Activated effector memory CD4-positive, alpha-beta T cell treated with anti-CD3 and anti-CD28 coated beads, Interleukin-2, amount 50 U/mL, for 16 hours (primary cell): ENCODE measurements around the gene PTPN4.
A peak's percentile ranks its signal among the peaks of the same experiment; 100 is the strongest.

ENCODE experiments used
- DNase-seq: peaks from one replicate; pipeline ENCODE4 v3.0.0-alpha.2; 2020

PTPN4 gene

DNA sequence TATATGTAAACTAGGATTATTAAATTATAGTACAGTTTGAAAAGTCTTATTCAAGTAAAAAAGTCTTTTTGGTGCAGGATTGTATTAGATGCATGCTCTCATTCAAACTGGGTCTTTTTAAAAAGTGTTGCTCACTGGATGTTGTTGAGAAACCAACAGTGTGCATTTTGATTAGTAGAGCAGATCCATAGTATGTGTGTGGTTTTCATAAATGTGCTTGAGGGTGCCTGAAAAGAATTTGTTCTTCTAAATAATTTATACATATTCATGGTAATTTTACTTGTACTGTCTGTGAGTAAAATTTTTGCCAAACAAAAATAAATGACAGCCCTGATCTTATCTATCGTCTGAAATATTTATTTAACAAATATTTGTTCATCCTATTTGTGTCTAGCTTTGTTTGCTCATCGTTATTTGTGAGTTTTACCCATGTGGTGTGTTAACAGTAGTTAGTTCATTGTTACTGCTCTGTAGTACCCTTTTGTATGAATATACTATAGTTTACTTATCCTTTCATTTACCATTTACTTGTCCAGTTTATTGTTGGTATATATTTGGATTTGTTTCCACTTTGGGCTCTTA lies 50.4 kb downstream of the PTPN4 start:
- DNase-seq: no peak

DNA sequence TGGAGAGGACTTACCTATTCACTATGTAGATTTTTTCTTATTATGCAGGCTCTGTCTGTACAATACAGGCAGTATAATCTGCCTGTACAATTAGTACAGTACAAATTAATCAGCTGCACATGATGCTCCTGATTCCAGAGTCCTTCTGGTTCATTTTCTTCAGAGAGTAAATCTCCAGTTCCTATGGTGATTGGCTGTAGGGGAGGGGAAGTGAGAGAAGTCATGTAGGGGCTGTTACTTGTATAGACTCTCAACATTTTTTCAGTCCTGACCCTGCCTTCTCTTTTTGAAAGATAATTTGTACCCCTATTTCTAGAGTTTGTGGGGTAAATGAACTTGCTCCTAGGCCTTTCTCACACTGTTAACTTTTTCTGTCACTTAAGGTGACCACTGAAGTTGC lies 54.5 kb downstream of the PTPN4 start:
- no peak for DNase-seq

- DNase-seq: no peak
Observed at GRCh38 chr2:119818792-119819191, 59.1 kb downstream of the PTPN4 start.

DNA sequence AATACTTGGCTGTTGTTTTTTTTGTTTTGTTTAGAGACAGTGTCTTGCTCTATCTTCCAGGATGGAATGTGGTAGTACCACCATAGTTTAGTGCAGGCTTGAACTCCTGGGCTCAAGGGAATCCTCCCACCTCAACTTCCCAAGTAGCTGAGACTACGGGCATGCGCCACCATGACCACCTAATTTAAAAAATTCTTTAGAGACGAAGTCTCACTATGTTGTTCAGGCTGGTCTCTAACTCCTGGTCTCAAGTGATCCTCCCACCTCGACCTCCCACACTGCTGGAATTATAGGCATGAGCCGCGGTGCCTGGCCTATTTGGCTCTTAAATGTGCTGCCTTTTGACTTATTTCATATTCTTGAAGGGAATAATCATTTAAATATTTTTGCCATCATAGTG lies 60.1 kb downstream of the PTPN4 start:
- DNase-seq: no peak

DNA sequence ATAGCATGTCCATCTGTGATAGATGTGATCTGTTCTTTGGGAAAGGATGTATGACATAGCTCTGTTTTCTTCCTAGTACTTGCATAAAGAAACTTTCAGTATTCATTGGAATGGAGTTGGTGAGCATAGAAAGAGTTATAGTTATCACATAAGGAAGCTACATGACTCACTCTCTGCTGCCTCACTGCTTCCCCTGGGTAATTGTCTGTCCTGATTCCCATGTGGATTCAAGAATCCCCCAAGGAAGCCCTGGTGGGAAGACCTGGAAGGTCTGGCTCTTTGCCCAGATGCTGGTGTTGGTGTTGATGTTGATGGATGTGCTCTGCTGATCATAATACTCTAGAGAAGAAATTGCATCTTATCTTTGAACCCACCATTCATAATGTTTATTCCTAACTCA lies 60.6 kb downstream of the PTPN4 start:
- DNase-seq: no peak

DNA sequence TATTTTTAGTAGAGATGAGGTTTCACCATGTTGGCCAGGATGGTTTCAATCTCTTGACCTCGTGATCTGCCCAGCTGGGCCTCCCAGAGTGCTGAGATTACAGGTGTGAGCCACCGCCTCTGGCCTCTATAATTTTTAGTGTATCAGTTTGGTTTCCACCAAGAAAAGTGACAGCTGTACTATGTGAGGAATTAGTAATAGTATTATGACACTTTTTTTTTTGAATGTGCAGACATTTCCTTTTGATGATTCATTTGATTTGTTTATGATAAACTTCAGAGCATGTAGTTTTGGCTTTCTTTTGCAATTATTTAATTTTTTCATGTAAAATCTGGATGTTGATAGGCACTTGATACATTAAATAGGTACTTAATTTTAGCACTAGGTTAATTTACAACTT lies 61.5 kb downstream of the PTPN4 start:
- no peak for DNase-seq

GRCh38 chr2:119823734-119824334 lies 64.1 kb downstream of the PTPN4 start:
- peak; percentile 68 for DNase-seq

DNA sequence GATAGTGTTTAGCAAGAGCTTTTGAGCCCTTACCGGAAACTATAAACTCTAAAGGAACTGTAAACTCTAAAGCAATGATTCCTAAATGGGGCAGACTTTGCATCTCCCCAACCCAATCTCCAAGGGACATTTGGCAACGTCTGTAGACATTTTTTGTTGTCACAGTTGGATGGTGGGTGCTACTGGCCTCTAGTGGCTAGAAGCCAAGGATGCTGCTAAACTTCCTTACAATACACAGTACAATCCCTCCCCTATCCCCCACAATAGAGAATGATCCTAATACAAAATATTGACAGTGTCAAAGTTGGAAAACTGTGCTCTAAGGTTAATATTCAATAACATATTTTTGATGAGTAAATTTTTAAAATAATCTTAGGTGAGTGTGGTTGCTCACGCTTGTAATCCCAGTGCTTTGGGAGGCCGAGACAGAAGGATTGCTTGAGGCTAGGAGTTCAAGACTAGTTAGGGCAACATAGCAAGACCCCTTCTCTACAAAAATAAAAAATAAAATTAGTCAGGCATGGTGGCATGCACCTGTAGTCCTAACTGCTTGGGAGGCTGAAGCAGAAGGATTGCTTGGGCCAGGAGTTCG lies 66.7 kb downstream of the PTPN4 start:
- DNase-seq: peak; percentile 72

DNA sequence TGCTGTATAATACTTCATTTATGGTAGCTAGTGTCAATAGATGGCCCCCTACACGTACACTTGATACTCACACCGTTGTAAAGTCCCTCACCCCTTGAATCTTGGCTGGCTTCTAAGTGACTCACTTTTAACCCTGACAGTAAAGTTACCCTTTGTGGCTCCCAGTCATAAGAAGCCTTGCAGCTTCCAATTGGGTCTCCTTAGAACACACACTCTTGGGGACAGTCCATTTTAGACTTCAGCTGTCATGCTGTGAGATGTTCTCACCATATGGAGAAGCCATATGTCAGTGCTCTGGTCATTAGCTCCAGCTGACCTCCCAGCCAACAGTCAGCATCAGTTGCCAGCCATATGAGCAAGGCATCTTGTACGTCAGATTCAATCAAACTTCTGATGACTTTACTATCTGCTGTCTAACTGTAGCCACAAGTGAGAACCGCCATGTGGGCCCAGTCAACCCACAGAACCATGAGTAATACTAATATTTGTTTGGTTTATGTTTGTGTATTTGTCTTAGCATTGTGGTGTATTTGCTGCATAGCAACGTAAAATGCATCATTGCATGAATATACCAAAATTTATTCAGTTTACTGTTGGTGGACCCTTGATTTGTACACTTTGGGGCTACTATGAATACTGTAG lies 68.3 kb downstream of the PTPN4 start:
- no peak for DNase-seq

GRCh38 chr2:119836455-119837142 lies 76.9 kb downstream of the PTPN4 start:
- DNase-seq: no peak

GRCh38 chr2:119837350-119837749 lies 77.6 kb downstream of the PTPN4 start:
- DNase-seq: no peak

- DNase-seq: no peak
Observed at GRCh38 chr2:119837759-119838158, 78.0 kb downstream of the PTPN4 start.

- no peak for DNase-seq
Observed at GRCh38 chr2:119838179-119838578, 78.5 kb downstream of the PTPN4 start.

DNA sequence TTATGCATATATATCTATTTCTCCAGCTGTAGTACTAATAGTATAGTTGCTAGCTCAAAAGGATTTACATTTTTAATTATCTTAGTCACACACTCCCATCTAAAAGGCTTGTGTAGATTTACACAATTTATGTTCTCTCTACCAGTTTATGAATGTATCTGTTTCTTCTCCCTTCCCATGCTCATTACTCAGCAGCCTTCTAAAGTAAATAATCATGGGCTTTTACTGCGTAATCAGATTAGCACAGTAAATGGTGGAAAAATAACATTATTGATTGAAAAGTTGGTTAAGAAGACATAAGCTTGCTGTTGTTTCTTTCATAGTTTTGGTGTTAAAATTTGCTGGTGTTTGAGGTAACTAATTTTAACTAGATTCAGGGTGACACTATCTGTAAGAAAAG lies 81.8 kb downstream of the PTPN4 start:
- no peak for DNase-seq

- no peak for DNase-seq
Observed at GRCh38 chr2:119846021-119846420, 86.3 kb downstream of the PTPN4 start.

DNA sequence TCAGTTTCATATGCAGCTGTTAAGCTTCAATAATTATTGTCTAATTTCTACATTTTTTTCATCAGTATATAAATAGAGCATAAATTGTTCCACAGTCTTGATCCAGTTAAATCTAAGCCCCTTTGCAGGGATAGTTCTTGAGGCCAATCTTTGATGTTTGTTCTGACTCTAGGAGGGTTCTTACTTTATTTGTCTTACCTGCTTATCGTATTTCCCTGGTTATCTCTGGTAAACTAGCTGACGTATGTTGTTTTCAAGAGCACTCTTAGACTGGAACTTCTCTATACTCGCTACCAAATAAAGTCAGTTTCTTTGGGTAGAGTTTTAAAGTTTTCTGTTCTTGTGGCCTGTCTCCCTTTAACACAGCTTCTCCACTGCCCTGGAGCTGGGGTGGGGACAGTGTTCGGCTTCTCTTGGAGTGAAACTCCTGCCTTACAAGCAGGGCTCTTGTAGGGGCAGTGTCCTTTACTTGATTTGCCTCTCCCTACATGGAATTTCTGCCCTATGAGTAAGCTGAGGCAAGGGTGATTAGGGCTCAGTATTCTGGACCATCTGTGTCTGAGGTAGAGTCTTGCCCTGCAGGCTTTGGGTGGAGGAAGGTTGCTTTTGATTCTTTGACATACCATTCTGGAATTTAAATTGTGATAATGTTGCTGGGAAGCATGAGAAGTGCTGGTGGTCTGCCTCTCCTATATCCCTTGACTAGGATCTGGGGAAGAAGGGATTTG lies 90.3 kb downstream of the PTPN4 start:
- no peak for DNase-seq

DNA sequence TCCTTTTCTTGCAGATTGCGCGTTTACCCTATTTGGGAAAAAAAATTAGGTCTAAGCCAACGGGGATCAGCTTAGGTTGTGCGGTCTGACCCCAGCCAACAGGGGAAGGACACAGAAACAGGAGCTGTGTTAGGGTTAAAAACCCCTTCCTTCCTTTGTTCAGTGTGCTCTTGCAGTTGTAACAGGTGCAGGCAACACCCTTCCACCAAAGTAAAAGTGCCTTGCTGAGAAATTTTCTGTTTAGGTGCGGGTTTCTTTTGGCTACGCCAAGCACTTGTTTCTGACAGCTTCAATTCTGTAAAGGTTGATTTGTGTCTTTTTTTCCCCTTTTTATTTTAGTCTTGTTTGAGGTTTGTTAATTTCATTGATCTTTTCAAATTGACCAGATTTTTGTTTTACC lies 92.5 kb downstream of the PTPN4 start:
- no peak for DNase-seq

DNA sequence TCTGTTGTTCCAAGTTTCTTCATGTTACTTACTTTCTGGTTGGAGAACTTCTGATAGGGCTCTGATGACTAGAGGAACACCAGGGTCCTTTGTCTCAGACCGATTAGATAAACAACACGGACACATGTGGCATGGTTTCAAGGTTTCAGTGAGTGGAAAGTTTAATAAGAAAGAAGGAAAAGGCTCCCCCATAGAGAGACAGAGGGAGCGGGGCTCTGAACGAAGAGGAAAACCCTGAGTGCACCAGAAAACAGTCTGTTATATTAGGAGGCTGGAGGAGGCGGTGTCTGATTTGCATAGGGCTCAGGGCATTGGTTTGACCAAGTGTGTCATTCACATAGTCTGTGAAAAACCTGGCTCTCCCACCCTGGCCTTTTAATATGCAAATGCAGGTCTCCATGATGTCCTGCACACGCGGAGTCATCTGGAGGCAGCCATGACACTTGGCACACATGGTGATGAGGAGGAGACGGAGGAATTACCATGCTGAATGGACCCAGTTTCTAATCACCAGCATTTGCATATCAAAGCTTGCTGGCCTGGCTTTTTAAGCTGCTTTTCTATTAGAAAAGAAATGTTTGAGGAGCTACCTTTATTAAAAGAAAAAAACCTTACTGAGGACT lies 94.2 kb downstream of the PTPN4 start:
- no peak for DNase-seq

DNA sequence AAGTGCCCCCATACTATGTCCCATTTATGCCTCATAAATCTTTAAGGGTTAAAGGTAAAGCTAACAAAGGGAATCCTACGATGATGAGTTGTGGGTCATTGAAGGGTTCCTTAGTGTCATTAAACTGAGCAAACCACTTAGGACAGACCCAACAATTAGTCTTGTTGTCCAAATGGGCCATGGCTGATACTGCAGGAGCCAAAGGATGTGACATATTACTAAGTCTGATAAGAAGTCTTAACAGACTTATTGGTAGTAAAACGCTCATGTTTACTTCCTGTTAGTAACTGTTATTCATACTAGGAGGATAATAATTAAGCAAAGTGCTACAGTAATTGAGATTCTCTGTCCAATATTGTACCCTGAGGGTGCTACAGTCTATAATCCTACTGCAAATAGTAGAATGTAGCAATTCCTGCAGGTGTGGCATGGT lies 96.8 kb downstream of the PTPN4 start:
- no peak for DNase-seq

- no peak for DNase-seq
Observed at GRCh38 chr2:119857742-119858141, 98.0 kb downstream of the PTPN4 start.

GRCh38 chr2:119859528-119859927 lies 99.8 kb downstream of the PTPN4 start:
- DNase-seq: no peak

- DNase-seq: no peak
Observed at GRCh38 chr2:119860924-119861323, 101.2 kb downstream of the PTPN4 start.
